GM12874 (cell line): ENCODE results near the gene TRIM27.

Experiments
- CTCF ChIP-seq: IDR thresholded peaks from 2 replicates; pipeline ENCODE4 v1.5.1; 2011; ENCODE audit warnings: low read depth, mild to moderate bottlenecking, control low read depth, low read length, moderate library complexity; ENCODE audit not compliant: insufficient read depth

The TRIM27 gene

GRCh38 chr6:28943223-28943556 is 19.4 kb upstream of the TRIM27 start:
- no peak for TF ChIP-seq CTCF

- no peak for TF ChIP-seq CTCF
Measured at GRCh38 chr6:28941684-28942448, 18.1 kb upstream of the TRIM27 start.

GRCh38 chr6:28940858-28941683 is 17.3 kb upstream of the TRIM27 start:
- TF ChIP-seq CTCF = no peak

GRCh38 chr6:28940294-28940857 is 16.6 kb upstream of the TRIM27 start:
- TF ChIP-seq CTCF = no peak

GRCh38 chr6:28933069-28933468 is 9.3 kb upstream of the TRIM27 start:
- TF ChIP-seq CTCF = no peak

GRCh38 chr6:28929887-28930620 is 6.3 kb upstream of the TRIM27 start:
- TF ChIP-seq CTCF = no peak

GRCh38 chr6:28927846-28928245 is 4.1 kb upstream of the TRIM27 start:
- TF ChIP-seq CTCF = no peak
